Heart left ventricle (tissue), 16 donors: ENCODE data around the gene CRHBP. TPM values are rescaled to one million over a fixed set of nuclear protein-coding genes. Genes with fewer than 3 reads are reported as not detected.

Experiments used
- ATAC-seq, 4 donors: fragments of 200-7000 bp; cut with Tn5 transposase; one replicate each; pipeline ENCODE4 v1.9.1; 2020 to 2022; ENCODE audit warnings: moderate library complexity in 4 of 4, mild to moderate bottlenecking in 3 of 4, moderate number of reproducible peaks in 1 of 4
- DNase-seq, 5 donors: peaks; one replicate each; pipeline ENCODE4 v3.0.0-alpha.2; 2020
- H3K27ac ChIP-seq, 12 donors: fragments of 200-600 bp; sonication (generic) in 4 of 12; one replicate each; pipeline versions ENCODE4 v1.5.0 to v1.8.0; 2016 to 2022; ENCODE audit warnings: mild to moderate bottlenecking in 2 of 12
- H3K27me3 ChIP-seq, 9 donors: fragments of 200-600 bp; sonication (generic) in 2 of 9; one replicate each; pipeline versions ENCODE4 v1.5.1 to v1.8.0; 2016 to 2022; ENCODE audit warnings: mild to moderate bottlenecking in 3 of 9
- H3K36me3 ChIP-seq, 9 donors: fragments of 200-600 bp; sonication (generic) in 2 of 9; one replicate each; pipeline versions ENCODE4 v1.5.0 to v1.8.0; 2018 to 2022; ENCODE audit warnings: mild to moderate bottlenecking in 2 of 9
- H3K4me1 ChIP-seq, 12 donors: fragments of 200-600 bp; sonication (generic) in 4 of 12; one replicate each; pipeline versions ENCODE4 v1.5.0 to v1.8.0; 2016 to 2022; ENCODE audit warnings: mild to moderate bottlenecking in 3 of 12
- H3K4me3 ChIP-seq, 12 donors: fragments of 200-600 bp; sonication (generic) in 4 of 12; one replicate each; pipeline versions ENCODE4 v1.5.0 to v1.8.0; 2017 to 2022; ENCODE audit warnings: mild to moderate bottlenecking in 9 of 12, moderate library complexity in 4 of 12
- H3K9me3 ChIP-seq, 12 donors: fragments of 200-600 bp; sonication (generic) in 4 of 12; one replicate each; pipeline versions ENCODE4 v1.5.0 to v1.8.0; 2016 to 2022; ENCODE audit warnings: mild to moderate bottlenecking in 1 of 12
- POLR2A ChIP-seq, 2 donors: fragments of 450-650 bp; IDR thresholded peaks; one replicate each; pipeline ENCODE4 v1.6.1; 2017; ENCODE audit warnings: antibody characterized with exemption in 2 of 2, mild to moderate bottlenecking in 2 of 2, moderate library complexity in 2 of 2
- WGBS, 4 donors: extraction: QIAGEN DNeasy Blood & Tissue Kit in 2 of 4; methylation state at CpG; one replicate each; pipeline versions ENCODE4 v1.1.5 to v1.1.7; 2013 to 2018; 5-methylcytosine and 5-hydroxymethylcytosine counted together
- intact Hi-C, 10 donors: fragments of 100-400 bp; cut with DNase I; formaldehyde crosslinking; loops; one replicate each; pipeline versions ENCODE4 v1.11.1 to v1.14.2; 2022
- polyA plus RNA-seq, 2 donors: library from polyadenylated mRNA; stranded (reverse); fragments of 200-250 nt; gene quantifications; one replicate each; pipeline ENCODE4 v1.2.3, GENCODE V29; 2013
- total RNA-seq, 9 donors: library from RNA; depleted of rRNA in 2 of 9; stranded (reverse); fragments of >200 nt in 2 of 9; fragmentation: NEBNext Ultra II Directional in 3 of 9; extraction: Animal tissue kit (Norgen Biotek cat#: 25700) in 3 of 9; gene quantifications; one replicate each; pipeline versions ENCODE4 v1.1.0 to v1.2.4, GENCODE V29; 2016 to 2023
- TF ChIP-seq, protein P1 (sequence below), 12 donors: fragments of 200-600 bp; sonication (generic) in 4 of 12; IDR thresholded peaks; one replicate each; pipeline versions ENCODE4 v1.5.0 to v1.8.0; 2018 to 2022; ENCODE audit warnings: antibody characterized with exemption in 12 of 12, mild to moderate bottlenecking in 5 of 12
- donor health status: ischemic (EF 13 %, LVEDD 7.1; RV severe dilation, severe dysfunction).
- donor health status: healthy with polysubstance abuse.
- donor health status: DM: no; HTN: yes; CAD: no.
- donor health status: DM: no; HTN: no; CAD: no.
- donor health status: ischemic (EF 25% LVEDD 6.9; RV normal size, moderate dysfunction).
- donor health status: ischemic (EF 25% LVEDD 5.7; RV mildly dilated, moderate dysfunction).
- donor health status: healthy.
- donor health status: DM: yes; HTN: yes; CAD: no.
- donor health status: ischemic (EF 35%, LVEDD 5.7; RV mildly dilated, moderate dysfunction).
- donor health status: nonischemic (EF 11% LVEDD 7.7; RV severe dilation, severe dysfunction).
- donor health status: DM: yes; HTN: yes; CAD: no.
- donor health status: PGD.
- donor health status: ischemic (EF 29% LVEDD 5.4; RV normal size, mild dysfunction).
- donor health status: nonischemic (EF 23%, LVEDD 6.1; RV moderate dilation, normal function).

The CRHBP gene
- total and polyA plus RNA-seq, 11 donors: 0.38 to 2.8 (median 1.4) TPM

DNA sequence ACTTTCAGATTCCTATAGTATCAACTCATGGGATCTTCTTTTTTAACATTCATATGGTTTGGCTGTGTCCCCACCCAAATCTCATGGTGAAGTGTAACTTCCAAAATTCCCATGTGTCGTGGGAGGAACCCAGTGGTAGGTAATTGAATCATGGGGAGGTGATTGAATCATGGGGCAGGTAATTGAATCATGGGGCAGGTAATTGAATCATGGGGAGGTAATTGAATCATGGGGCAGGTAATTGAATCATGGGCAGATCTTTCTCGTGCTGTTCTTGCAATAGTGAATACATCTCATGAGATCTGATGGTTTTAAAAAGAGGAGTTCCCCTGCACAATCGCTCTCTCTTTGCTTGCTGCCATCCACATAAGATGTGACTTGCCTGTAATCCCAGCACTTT, 55.6 kb downstream of the CRHBP start:
- intact Hi-C loops: no loop called here
- H3K27me3 ChIP-seq: no peaks in the 10 kb centered on the region
- no peaks in the 10 kb centered on the region for H3K9me3 ChIP-seq
- ATAC-seq: no peak
- no peak overlapping the region for H3K27ac ChIP-seq
- no peaks in the 10 kb centered on the region for H3K4me1 ChIP-seq
- TF ChIP-seq POLR2A (IDR thresholded peaks at IDR 0.05): no peak
- TF ChIP-seq, protein P1, sequence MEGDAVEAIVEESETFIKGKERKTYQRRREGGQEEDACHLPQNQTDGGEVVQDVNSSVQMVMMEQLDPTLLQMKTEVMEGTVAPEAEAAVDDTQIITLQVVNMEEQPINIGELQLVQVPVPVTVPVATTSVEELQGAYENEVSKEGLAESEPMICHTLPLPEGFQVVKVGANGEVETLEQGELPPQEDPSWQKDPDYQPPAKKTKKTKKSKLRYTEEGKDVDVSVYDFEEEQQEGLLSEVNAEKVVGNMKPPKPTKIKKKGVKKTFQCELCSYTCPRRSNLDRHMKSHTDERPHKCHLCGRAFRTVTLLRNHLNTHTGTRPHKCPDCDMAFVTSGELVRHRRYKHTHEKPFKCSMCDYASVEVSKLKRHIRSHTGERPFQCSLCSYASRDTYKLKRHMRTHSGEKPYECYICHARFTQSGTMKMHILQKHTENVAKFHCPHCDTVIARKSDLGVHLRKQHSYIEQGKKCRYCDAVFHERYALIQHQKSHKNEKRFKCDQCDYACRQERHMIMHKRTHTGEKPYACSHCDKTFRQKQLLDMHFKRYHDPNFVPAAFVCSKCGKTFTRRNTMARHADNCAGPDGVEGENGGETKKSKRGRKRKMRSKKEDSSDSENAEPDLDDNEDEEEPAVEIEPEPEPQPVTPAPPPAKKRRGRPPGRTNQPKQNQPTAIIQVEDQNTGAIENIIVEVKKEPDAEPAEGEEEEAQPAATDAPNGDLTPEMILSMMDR (IDR thresholded peaks at IDR 0.05): no peak
- WGBS, 4 donors: 47 to 60% (median 51%) methylated on average over 3 of the region's 3 CpGs
- no peak overlapping the region for H3K4me3 ChIP-seq
- no peaks in the 10 kb centered on the region for H3K36me3 ChIP-seq
- DNase-seq: no peak

DNA sequence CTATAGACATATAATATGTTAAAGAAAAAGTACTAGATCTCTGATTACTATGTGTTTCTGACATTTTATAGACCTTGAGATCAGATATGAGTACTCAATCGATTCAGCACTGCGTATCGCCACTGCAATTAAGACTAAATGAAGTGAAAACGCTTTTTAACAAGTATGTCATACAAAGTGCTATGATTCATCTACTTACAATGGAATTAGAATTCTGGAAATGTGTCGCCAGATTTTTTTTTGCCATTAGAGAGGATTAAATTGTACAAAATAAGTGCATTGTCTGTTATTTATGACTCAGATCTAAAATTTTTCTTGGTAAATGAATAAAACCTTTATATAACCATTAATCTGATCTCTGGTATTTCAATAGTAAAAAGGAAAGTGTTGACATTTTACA, 57.4 kb downstream of the CRHBP start:
- no peak for DNase-seq
- Histone ChIP-seq H3K4me3 (no peak overlapping the region), H3K36me3 (no peaks in the 10 kb centered on the region), H3K27me3 (no peaks in the 10 kb centered on the region), H3K27ac (no peak overlapping the region), H3K4me1 (no peaks in the 10 kb centered on the region), H3K9me3 (no peaks in the 10 kb centered on the region)
- no peak for TF ChIP-seq POLR2A (IDR thresholded peaks at IDR 0.05)
- TF ChIP-seq, protein P1 (IDR thresholded peaks at IDR 0.05): no peak
- WGBS, 4 donors: 93 to 95% (median 94%) methylated on average over 5 of the region's 5 CpGs
- no peak for ATAC-seq
- intact Hi-C loops: loop anchor here in 4 of 10 donors (10.0 kb wide), 1 partner anchor 405 kb away; no protein-coding TSS in a partner anchor

DNA sequence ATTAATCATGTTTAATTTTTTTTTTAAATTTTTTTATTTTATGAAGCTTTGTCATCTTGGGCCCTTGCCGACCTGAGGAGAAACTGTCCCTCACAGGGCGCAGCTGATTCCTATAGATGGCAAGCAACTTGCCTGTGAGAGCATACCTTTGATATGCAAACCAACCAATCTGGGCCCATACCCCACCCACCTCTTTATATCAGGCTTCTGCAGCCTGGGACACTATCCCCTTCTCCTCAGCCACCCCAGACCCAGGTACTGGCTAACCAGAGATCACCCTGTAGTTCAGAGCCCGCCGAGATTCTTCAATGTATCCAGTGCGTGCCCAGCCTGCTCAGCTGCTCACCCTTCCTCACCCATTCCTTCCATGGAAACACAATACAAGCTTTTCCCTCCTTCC, 58.7 kb downstream of the CRHBP start:
- Histone ChIP-seq H3K4me3 (no peak overlapping the region), H3K4me1 (peaks cover 0 to 7% (median 0%) of the 10 kb centered on the region in 12 donors), H3K27me3 (no peaks in the 10 kb centered on the region), H3K36me3 (no peaks in the 10 kb centered on the region), H3K27ac (no peak overlapping the region), H3K9me3 (no peaks in the 10 kb centered on the region)
- no peak for TF ChIP-seq POLR2A (IDR thresholded peaks at IDR 0.05)
- TF ChIP-seq, protein P1 (IDR thresholded peaks at IDR 0.05): no peak
- ATAC-seq (no peak), DNase-seq (no peak)
- WGBS, 4 donors: 79 to 85% (median 83%) methylated on average over 5 of the region's 5 CpGs
- intact Hi-C loops: loop anchor here in 4 of 10 donors (10.0 kb wide), 1 partner anchor 407 kb away; no protein-coding TSS in a partner anchor

DNA sequence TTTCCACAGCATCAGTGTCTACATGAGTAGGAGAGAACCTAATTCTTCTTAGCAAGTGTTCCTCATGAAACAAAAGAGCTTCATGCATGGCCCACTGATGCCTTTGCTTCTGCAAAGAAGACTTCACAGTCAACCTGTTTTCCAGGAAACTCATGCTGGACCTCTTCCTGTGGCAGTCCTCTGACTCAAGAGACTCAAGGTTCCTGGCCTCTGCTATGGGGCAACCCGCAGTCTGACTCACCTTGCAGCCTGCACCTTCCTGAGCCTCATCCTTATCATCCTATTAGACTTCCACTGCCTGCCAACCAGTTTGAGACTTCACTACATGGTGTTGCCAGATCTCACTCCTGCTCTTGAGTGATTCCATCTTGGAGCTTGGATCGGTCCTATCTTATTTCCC, 59.8 kb downstream of the CRHBP start:
- TF ChIP-seq POLR2A (IDR thresholded peaks at IDR 0.05): no peak
- TF ChIP-seq, protein P1 (IDR thresholded peaks at IDR 0.05): no peak
- Histone ChIP-seq H3K9me3 (no peaks in the 10 kb centered on the region), H3K27ac (no peak overlapping the region), H3K36me3 (no peaks in the 10 kb centered on the region), H3K4me1 (peaks cover 0 to 8% (median 0%) of the 10 kb centered on the region in 12 donors), H3K4me3 (no peak overlapping the region), H3K27me3 (no peaks in the 10 kb centered on the region)
- intact Hi-C loops: loop anchor here in 4 of 10 donors (10.0 kb wide), 1 partner anchor 408 kb away; no protein-coding TSS in a partner anchor
- WGBS, 4 donors: 77 to 88% (median 83%) methylated on average over 2 of the region's 2 CpGs
- DNase-seq: no peak
- ATAC-seq: no peak
